ENCODE data around the gene CNTD1.

GRCh38 chr17:42821176-42821575 lies 22.5 kb downstream of the CNTD1 start:
- TF ChIP-seq CTCF (IDR thresholded peaks at IDR 0.05) (no peak), POLR2AphosphoS5 (IDR thresholded peaks at IDR 0.05; ENCODE audit: low read depth, low read length) (no peak), REST (IDR thresholded peaks at IDR 0.05; ENCODE audit: insufficient read depth in 1 of 2, low read depth in 2 of 2, low read length in 1 of 2) (no peak)
